ENCODE measurements around the gene TMEM242.
"Not testable (repeated sequence)": the region's sequence is repeated elsewhere in the genome, so short reads cannot be mapped to it uniquely, and the experiment has no call there.

Gene TMEM242

GRCh38 chr6:157325069-157325805 lies 1.9 kb upstream of the TMEM242 start:
- no peak for DNase-seq (ENCODE audit: low read depth in 3 of 3)

GRCh38 chr6:157323966-157324300 lies 614 bp upstream of the TMEM242 start:
- DNase-seq (ENCODE audit: low read depth in 3 of 3), result peak in 1 of 3 experiments; percentile 25

GRCh38 chr6:157322792-157323254 lies 496 bp downstream of the TMEM242 start:
- peak in 1 of 3 experiments; percentile 84 for DNase-seq (ENCODE audit: low read depth in 3 of 3)

- DNase-seq (ENCODE audit: low read depth in 3 of 3), result no peak
Measured at GRCh38 chr6:157316871-157317814, 6.2 kb downstream of the TMEM242 start.

GRCh38 chr6:157314705-157315321 lies 8.5 kb downstream of the TMEM242 start:
- no peak for DNase-seq (ENCODE audit: low read depth in 3 of 3)

- no peak for DNase-seq (ENCODE audit: low read depth in 3 of 3)
Measured at GRCh38 chr6:157313531-157314467, 9.5 kb downstream of the TMEM242 start.

- DNase-seq (ENCODE audit: low read depth in 3 of 3), result no peak
Measured at GRCh38 chr6:157312757-157313156, 10.6 kb downstream of the TMEM242 start.

- DNase-seq (ENCODE audit: low read depth in 3 of 3), result not testable (repeated sequence)
Measured at GRCh38 chr6:157310693-157311092, 12.6 kb downstream of the TMEM242 start.

- DNase-seq (ENCODE audit: low read depth in 3 of 3), result no peak
Measured at GRCh38 chr6:157307661-157308060, 15.7 kb downstream of the TMEM242 start.

- DNase-seq (ENCODE audit: low read depth in 3 of 3), result no peak
Measured at GRCh38 chr6:157305670-157306653, 17.4 kb downstream of the TMEM242 start.

- no peak for DNase-seq (ENCODE audit: low read depth in 3 of 3)
Measured at GRCh38 chr6:157304899-157305663, 18.2 kb downstream of the TMEM242 start.

GRCh38 chr6:157302736-157303135 lies 20.6 kb downstream of the TMEM242 start:
- DNase-seq (ENCODE audit: low read depth in 3 of 3), result no peak

GRCh38 chr6:157300436-157300835 lies 22.9 kb downstream of the TMEM242 start:
- no peak for DNase-seq (ENCODE audit: low read depth in 3 of 3)

- DNase-seq (ENCODE audit: low read depth in 3 of 3), result no peak
Measured at GRCh38 chr6:157300006-157300405, 23.3 kb downstream of the TMEM242 start.

- DNase-seq (ENCODE audit: low read depth in 3 of 3), result no peak
Measured at GRCh38 chr6:157298216-157298724, 25.0 kb downstream of the TMEM242 start.

GRCh38 chr6:157294654-157295053 lies 28.7 kb downstream of the TMEM242 start:
- DNase-seq (ENCODE audit: low read depth in 3 of 3), result no peak

GRCh38 chr6:157293780-157294179 lies 29.5 kb downstream of the TMEM242 start:
- DNase-seq (ENCODE audit: low read depth in 3 of 3), result no peak

GRCh38 chr6:157292202-157292601 lies 31.1 kb downstream of the TMEM242 start:
- DNase-seq (ENCODE audit: low read depth in 3 of 3), result no peak

GRCh38 chr6:157291356-157291755 lies 32.0 kb downstream of the TMEM242 start:
- no peak for DNase-seq (ENCODE audit: low read depth in 3 of 3)

Data from stimulated activated CD4-positive, alpha-beta T cell treated with anti-CD3 and anti-CD28 coated beads, TNF-alpha, amount 100 ng/mL, for 24 hours (primary cell).